Choroid plexus epithelial cell (primary cell): ENCODE results near the gene ERC2.

Experiments
- DNase-seq: peaks from one replicate; pipeline ENCODE4 v3.0.0-alpha.2; 2010; ENCODE audit warnings: low read depth
- H3K4me3 ChIP-seq: 2 replicates; pipeline ENCODE4 v1.5.1; 2011; ENCODE audit warnings: low read depth, mild to moderate bottlenecking, control low read depth, low read length, moderate library complexity
- TF ChIP-seq, protein P1 (sequence below): conservative IDR thresholded peaks from 2 replicates; pipeline ENCODE4 v1.5.1; 2011; ENCODE audit warnings: low read depth, mild to moderate bottlenecking, control low read depth, inconsistent platforms, low read length, moderate library complexity

Gene ERC2

GRCh38 chr3:55792742-55793141, 675.5 kb downstream of the ERC2 start:
- DNase-seq: no peak
- H3K4me3 ChIP-seq: no peak overlapping the region
- TF ChIP-seq, protein P1, sequence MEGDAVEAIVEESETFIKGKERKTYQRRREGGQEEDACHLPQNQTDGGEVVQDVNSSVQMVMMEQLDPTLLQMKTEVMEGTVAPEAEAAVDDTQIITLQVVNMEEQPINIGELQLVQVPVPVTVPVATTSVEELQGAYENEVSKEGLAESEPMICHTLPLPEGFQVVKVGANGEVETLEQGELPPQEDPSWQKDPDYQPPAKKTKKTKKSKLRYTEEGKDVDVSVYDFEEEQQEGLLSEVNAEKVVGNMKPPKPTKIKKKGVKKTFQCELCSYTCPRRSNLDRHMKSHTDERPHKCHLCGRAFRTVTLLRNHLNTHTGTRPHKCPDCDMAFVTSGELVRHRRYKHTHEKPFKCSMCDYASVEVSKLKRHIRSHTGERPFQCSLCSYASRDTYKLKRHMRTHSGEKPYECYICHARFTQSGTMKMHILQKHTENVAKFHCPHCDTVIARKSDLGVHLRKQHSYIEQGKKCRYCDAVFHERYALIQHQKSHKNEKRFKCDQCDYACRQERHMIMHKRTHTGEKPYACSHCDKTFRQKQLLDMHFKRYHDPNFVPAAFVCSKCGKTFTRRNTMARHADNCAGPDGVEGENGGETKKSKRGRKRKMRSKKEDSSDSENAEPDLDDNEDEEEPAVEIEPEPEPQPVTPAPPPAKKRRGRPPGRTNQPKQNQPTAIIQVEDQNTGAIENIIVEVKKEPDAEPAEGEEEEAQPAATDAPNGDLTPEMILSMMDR: no peak

DNA sequence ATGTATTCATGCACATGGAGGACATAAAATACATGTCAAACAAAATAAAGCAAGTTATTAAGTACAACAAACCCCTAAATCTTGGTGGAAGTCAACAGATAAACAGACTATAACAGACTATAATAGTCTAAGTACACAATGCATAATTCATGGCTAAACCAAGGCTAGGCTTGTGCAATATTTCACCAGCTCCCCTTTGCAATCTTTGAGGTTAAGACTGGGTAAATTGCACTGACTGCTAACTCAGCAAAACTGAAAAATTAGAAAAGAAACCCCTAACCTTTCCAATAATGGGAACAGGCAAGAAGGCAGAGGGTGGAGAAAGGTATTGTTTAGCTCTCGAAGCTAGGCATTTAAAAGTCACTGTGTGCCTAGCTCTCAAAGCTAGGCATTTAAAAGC, 676.3 kb downstream of the ERC2 start:
- DNase-seq: no peak
- TF ChIP-seq, protein P1: no peak
- no peak overlapping the region for H3K4me3 ChIP-seq

DNA sequence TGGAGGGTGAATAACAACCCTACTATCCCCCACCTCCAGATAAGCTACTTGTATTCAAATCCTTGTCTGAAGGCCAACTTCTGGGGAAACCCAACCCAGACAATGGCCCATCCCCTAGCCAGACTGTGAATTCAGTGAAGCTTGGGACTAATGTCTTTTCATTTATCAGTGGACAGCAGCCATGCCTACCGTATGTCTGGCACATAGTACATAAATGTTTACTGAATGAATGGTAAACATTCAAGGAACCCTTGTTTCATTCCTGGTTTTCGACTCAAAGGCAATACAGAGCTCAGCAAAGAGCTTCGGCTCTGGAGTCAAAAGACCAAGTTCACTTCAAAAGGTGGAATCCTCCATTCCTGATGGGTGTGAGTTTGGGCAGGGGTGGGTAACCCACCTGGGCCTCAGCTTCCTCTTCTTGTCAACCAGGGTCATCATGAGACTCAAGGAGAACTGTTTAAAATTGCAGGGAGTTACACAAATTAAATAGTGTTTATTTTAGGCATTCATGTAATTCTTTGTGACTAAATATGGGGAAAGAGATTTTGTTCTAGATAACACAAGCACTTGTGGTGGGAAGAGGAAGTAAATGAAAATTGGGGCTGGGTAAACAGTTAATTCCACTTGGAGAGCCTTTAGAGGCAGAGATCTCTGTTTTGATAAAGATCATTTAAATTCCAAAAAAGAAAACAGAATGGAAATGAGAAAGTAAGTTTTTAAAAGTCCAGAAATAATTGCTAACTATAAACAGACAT, 677.5 kb downstream of the ERC2 start:
- peak; percentile 23 for DNase-seq
- TF ChIP-seq, protein P1: no peak
- no peak overlapping the region for H3K4me3 ChIP-seq

DNA sequence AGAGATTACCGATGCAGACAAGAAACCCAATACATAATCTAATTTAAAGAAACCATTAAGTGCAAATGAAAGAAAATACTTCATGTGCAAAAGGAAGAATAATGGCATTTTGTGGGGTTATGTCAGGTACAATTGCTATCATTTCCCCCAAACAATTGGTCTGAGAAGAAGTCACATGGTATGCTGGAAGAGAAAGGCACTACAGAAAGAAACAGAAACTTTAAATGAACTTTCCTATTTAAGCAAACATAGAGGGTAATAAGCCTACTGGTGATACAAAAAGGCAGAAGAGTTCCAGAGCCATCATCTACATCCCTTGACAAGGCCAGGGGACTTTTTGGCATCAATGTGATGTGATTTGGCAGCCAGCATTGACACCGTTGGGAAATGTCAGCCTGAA, 678.8 kb downstream of the ERC2 start:
- no peak overlapping the region for H3K4me3 ChIP-seq
- no peak for DNase-seq
- TF ChIP-seq, protein P1: no peak

DNA sequence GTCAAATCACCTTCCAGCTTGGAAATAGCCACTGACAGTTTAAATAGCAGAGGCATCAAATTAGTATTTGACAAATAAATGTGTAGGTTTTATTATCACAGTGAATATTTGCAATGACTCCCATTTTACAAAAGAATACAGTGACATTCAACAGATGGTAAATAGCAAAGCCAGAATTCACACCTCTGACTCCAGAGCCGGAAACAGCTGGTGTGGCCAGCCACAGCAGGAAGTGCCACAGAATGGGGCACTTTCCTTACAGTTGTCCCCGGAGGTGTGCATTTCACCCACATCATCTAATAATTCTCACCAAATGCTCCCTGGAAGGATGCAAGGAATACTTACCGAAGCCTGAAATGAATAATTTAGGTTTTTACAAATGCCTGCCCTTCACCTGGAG, 685.5 kb downstream of the ERC2 start:
- no peak for DNase-seq
- no peak overlapping the region for H3K4me3 ChIP-seq
- TF ChIP-seq, protein P1: no peak

DNA sequence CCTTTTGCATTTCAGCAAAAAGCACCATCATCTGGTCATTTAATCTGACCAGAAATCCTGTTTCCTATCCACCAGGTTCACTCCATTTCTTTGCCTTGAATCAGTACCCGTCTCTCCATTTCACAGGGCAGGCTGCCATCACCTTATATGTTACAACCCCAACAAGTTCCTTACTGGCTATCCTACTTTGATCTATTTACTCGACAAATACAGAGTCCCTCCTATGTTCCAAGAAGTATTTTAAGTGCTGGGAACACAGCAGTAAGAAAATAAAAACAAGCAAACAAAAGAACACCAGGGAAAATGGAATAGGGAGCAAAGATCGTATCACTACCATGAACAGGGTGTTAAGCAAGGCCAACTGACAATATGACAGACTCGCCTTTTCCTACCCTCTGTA, 685.9 kb downstream of the ERC2 start:
- TF ChIP-seq, protein P1: no peak
- DNase-seq: no peak
- H3K4me3 ChIP-seq: no peak overlapping the region

DNA sequence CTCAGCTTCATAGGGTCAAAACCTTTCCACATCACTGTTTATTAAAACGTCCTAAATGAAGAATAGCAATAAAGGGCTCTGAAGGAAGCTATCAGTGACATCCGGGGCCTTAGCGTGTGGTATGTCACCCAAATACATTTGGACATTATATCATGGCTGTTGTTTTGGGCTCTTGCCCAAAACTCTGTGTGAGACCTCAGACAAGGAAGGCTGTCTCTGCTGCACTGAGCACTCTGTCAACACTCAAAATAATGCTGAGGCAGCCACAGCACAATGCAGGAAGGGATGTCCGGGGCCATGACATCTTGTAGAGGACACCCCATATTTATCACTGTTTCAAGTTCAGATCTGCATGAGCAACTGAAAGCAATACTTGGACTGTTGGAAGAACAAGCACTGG, 687.4 kb downstream of the ERC2 start:
- TF ChIP-seq, protein P1: no peak
- H3K4me3 ChIP-seq: no peak overlapping the region
- peak; percentile 12 for DNase-seq
